K562 treated with DMSO at 1 percent for 48 hours (cell line): ENCODE data around the gene NKAP. TPM values are rescaled to one million over a fixed set of nuclear protein-coding genes. Genes with fewer than 3 reads are reported as not detected.

Experiments
- total RNA-seq: library from RNA; unstranded; fragments of 300-600 nt; gene quantifications from 2 replicates; pipeline ENCODE4 v1.2.3, GENCODE V29; 2022; ENCODE audit warnings: low replicate concordance; ENCODE audit errors: extremely low read depth

Gene NKAP
- not detected in 2 replicates for total RNA-seq

GRCh38 chrX:119943185-119943988, at the start of gene NKAP:
NKAP (minus strand) TSS chrX:119943751; CDS start chrX:119943605, 146 bp downstream.

GRCh38 chrX:119895843-119896326, 47.7 kb downstream of the NKAP start, which contains the start of gene AKAP14:
AKAP14 (plus strand) TSS chrX:119895893; CDS start chrX:119903224, 7,331 bp downstream.

GRCh38 chrX:119871599-119872395, 71.8 kb downstream of the NKAP start, which contains the start of the genes NDUFA1 and RNF113A:
NDUFA1 (plus strand) TSS chrX:119871832; CDS start chrX:119871912, 80 bp downstream.
RNF113A (minus strand) TSS chrX:119871733; CDS start chrX:119871613, 120 bp downstream.

Other genes with a start within 250 kb of the NKAP start
- gene SOWAHD, start 185.2 kb downstream of the NKAP start, total RNA-seq = not detected in 2 replicates
- gene RPL39, start 152.1 kb downstream of the NKAP start, total RNA-seq = 3,921 TPM in 1 of 2 replicates, not detected in the other
- not detected in 2 replicates for gene UPF3B, start 90.8 kb downstream of the NKAP start, total RNA-seq
- not detected in 2 replicates for gene RNF113A, start 72.0 kb downstream of the NKAP start, total RNA-seq
- not detected in 2 replicates for gene NDUFA1, start 71.9 kb downstream of the NKAP start, total RNA-seq
- not detected in 2 replicates for gene AKAP14, start 47.9 kb downstream of the NKAP start, total RNA-seq
- gene RHOXF2B, start 133.9 kb upstream of the NKAP start, total RNA-seq = not detected in 2 replicates
- gene RHOXF1, start 172.2 kb upstream of the NKAP start, total RNA-seq = not detected in 2 replicates
- gene RHOXF2, start 214.9 kb upstream of the NKAP start, total RNA-seq = not detected in 2 replicates